ENCODE data around the gene HSPA1A. TPM values are rescaled to one million over a fixed set of nuclear protein-coding genes. Genes with fewer than 3 reads are reported as not detected.

Gene HSPA1A
- total and polyA plus RNA-seq, 9 of the 15 experiments (the other 6 are each of a cell fraction or from before 2014, with no cell fraction given): 2.2 to 273 (median 107) TPM

- DNase-seq (ENCODE audit: extremely low read depth in 1 of 4, low spot score in 3 of 4) (peak in 3 of 4 experiments; percentile 67 to 86 (median 84)), ATAC-seq (peak; percentile 48), FAIRE-seq (no peak)
- TSS peak; percentile 57 for BruUV-seq (replicated peaks)
- H3K4me2 ChIP-seq (ENCODE audit: insufficient read depth, low read length): peak overlapping the region; percentile 98
- H3K4me3 ChIP-seq: peak overlapping the region; percentile 61
- intact Hi-C loops (cut with micrococcal nuclease): loop anchor here (1.0 to 2.0 kb wide), 5 partner anchors 18 to 66 kb away; partner anchors contain the start of genes DDAH2, HSPA1A, HSPA1B and HSPA1L
- H3K27me3 ChIP-seq (ENCODE audit: control insufficient read depth in 2 of 2, insufficient read depth in 2 of 2, low read length in 2 of 2): no peaks in the 10 kb centered on the region
- peaks cover 17 to 44% of the 10 kb centered on the region in 2 experiments for H3K4me1 ChIP-seq (replicated peaks in 1 of 2; ENCODE audit: control insufficient read depth in 2 of 2, insufficient read depth in 2 of 2, low read length in 2 of 2)
- POLR2A ChIA-PET: interaction anchor here (0.6 to 4.3 kb wide), 21 partner anchors 9 to 430 kb away, joined by 3 to 58 read pairs (median 7); partner anchors contain the start of genes BAG6, GPANK1, HSPA1A and HSPA1B
- H3K9me3 ChIP-seq (replicated peaks; ENCODE audit: control insufficient read depth, insufficient read depth, low read depth, low read length): no peaks in the 10 kb centered on the region
- in situ Hi-C loops (cut with MboI): no loop called here
- H3K9ac ChIP-seq (ENCODE audit: insufficient read depth in 1 of 2, low read depth in 2 of 2, low read length in 2 of 2): peak overlapping the region; percentile 93 to 99
- H3K9me1 ChIP-seq (ENCODE audit: control insufficient read depth, insufficient read depth, low read length): no peaks in the 10 kb centered on the region
- WGBS (ENCODE audit: insufficient coverage, low coverage, missing lambda C conversion rate): 1% methylated on average over 44 of the region's 44 CpGs
- peak overlapping the region; percentile 97 for H3K27ac ChIP-seq (ENCODE audit: extremely low read depth, low read depth, low read length)
- peaks cover 53% of the 10 kb centered on the region for H3K79me2 ChIP-seq (ENCODE audit: control insufficient read depth, insufficient read depth, low read length)
- CTCF ChIA-PET (ENCODE audit: low intra/inter-chr PET ratio): interaction anchor here (0.6 to 2.9 kb wide), 4 partner anchors 36 to 249 kb away, joined by 3 to 24 read pairs (median 3); no protein-coding TSS in a partner anchor
- H2AFZ ChIP-seq (ENCODE audit: low read depth, low read length): peak overlapping the region; percentile 93
- 0 out of 2 replicates have a peak, but pooled peaks cover 3% of the 10 kb centered on the region for H4K20me1 ChIP-seq (replicated peaks; ENCODE audit: control insufficient read depth, insufficient read depth, low read length)
- peaks cover 71% of the 10 kb centered on the region for H3K36me3 ChIP-seq (ENCODE audit: control insufficient read depth, insufficient read depth, low read length)
- TF ChIP-seq U2AF1 (optimal IDR thresholded peaks at IDR 0.05; ENCODE audit: low read depth, low read length) (no peak), ELF4 (CRISPR knock-in tag; IDR thresholded peaks at IDR 0.05) (no peak), THAP12 (CRISPR knock-in tag; IDR thresholded peaks at IDR 0.05) (no peak), RAD21 (CRISPR knock-in tag; conservative IDR thresholded peaks at IDR 0.05 in 1 of 2, IDR thresholded peaks at IDR 0.05 in 1 of 2) (no peak), CAMTA2 (CRISPR knock-in tag; conservative IDR thresholded peaks at IDR 0.05) (no peak), PRPF4 (IDR thresholded peaks at IDR 0.05; ENCODE audit: insufficient read depth, low read depth, low read length, poor library complexity, severe bottlenecking) (no peak), ADNP (tag; IDR thresholded peaks at IDR 0.05) (no peak), ATF2 (CRISPR knock-in tag; IDR thresholded peaks at IDR 0.05) (0 out of 2 replicates have a peak, but pooled peaks have one; percentile 14), RCOR1 (IDR thresholded peaks at IDR 0.05; ENCODE audit: borderline replicate concordance in 1 of 2, low read depth in 2 of 2, low read length in 2 of 2) (no peak), ZBTB34 (CRISPR knock-in tag; IDR thresholded peaks at IDR 0.05) (no peak)
- TF ChIP-seq, protein P1, sequence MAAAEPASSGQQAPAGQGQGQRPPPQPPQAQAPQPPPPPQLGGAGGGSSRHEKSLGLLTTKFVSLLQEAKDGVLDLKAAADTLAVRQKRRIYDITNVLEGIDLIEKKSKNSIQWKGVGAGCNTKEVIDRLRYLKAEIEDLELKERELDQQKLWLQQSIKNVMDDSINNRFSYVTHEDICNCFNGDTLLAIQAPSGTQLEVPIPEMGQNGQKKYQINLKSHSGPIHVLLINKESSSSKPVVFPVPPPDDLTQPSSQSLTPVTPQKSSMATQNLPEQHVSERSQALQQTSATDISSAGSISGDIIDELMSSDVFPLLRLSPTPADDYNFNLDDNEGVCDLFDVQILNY (CRISPR knock-in tag; IDR thresholded peaks at IDR 0.05): no peak
Measured at GRCh38 chr6:31794866-31795615, 20.3 kb upstream of the HSPA1A start.
